Hematopoietic multipotent progenitor cell treated with erythropoietin and hydrocortisone succinate and interleukin-3 and kit ligand, for 6 days (in vitro differentiated cells): ENCODE measurements around the gene SCARB2.
"Not testable (repeated sequence)": the region's sequence is repeated elsewhere in the genome, so short reads cannot be mapped to it uniquely, and the experiment has no call there.

Experiments
- DNase-seq: peaks from one replicate; pipeline ENCODE4 v3.0.0-alpha.2; 2015

Gene SCARB2

GRCh38 chr4:76213415-76214176 is at the start of gene SCARB2:
Gene SCARB2, minus strand, starts transcription at chr4:76213824. Its CDS starts 281 bp downstream, at chr4:76213543.
- DNase-seq = peak; percentile 84

- DNase-seq = no peak
These were observed 46.9 kb upstream of the SCARB2 start for GRCh38 chr4:76260571-76260970.

- no peak for DNase-seq
These were observed 44.2 kb upstream of the SCARB2 start for GRCh38 chr4:76257824-76258223.

- DNase-seq = no peak
These were observed 43.3 kb upstream of the SCARB2 start for GRCh38 chr4:76256968-76257367.

GRCh38 chr4:76256032-76256431 is 42.4 kb upstream of the SCARB2 start:
- peak; percentile 67 for DNase-seq

GRCh38 chr4:76253511-76253910 is 39.9 kb upstream of the SCARB2 start:
- DNase-seq = no peak

GRCh38 chr4:76252271-76252653 is 38.6 kb upstream of the SCARB2 start:
- DNase-seq = no peak

- DNase-seq = peak; percentile 78
These were observed 38.0 kb upstream of the SCARB2 start, which contains the start of gene FAM47E for GRCh38 chr4:76251441-76252270. Gene FAM47E, plus strand, starts transcription at chr4:76251721. Its CDS starts 26 bp downstream, at chr4:76251747.

- no peak for DNase-seq
These were observed 37.3 kb upstream of the SCARB2 start for GRCh38 chr4:76250962-76251361.

GRCh38 chr4:76246852-76247251 is 33.2 kb upstream of the SCARB2 start:
- DNase-seq = no peak

- no peak for DNase-seq
These were observed 32.4 kb upstream of the SCARB2 start for GRCh38 chr4:76246025-76246424.

GRCh38 chr4:76243877-76244276 is 30.3 kb upstream of the SCARB2 start:
- not testable (repeated sequence) for DNase-seq

GRCh38 chr4:76240236-76240635 is 26.6 kb upstream of the SCARB2 start:
- no peak for DNase-seq

- no peak for DNase-seq
These were observed 25.1 kb upstream of the SCARB2 start for GRCh38 chr4:76238701-76239100.

- DNase-seq = no peak
These were observed 24.6 kb upstream of the SCARB2 start for GRCh38 chr4:76238236-76238635.

GRCh38 chr4:76235915-76236314 is 22.3 kb upstream of the SCARB2 start:
- DNase-seq = no peak

- no peak for DNase-seq
These were observed 21.8 kb upstream of the SCARB2 start for GRCh38 chr4:76235407-76235806.

- no peak for DNase-seq
These were observed 21.0 kb upstream of the SCARB2 start for GRCh38 chr4:76234679-76235044.

GRCh38 chr4:76233967-76234678 is 20.5 kb upstream of the SCARB2 start:
- DNase-seq = no peak

GRCh38 chr4:76233529-76233928 is 19.9 kb upstream of the SCARB2 start:
- peak; percentile 98 for DNase-seq

GRCh38 chr4:76233083-76233482 is 19.5 kb upstream of the SCARB2 start:
- peak; percentile 74 for DNase-seq

GRCh38 chr4:76232681-76233080 is 19.1 kb upstream of the SCARB2 start:
- DNase-seq = no peak

- DNase-seq = no peak
These were observed 12.8 kb upstream of the SCARB2 start for GRCh38 chr4:76226418-76226817.
